Stimulated activated CD4-positive, alpha-beta T cell treated with anti-CD3 and anti-CD28 coated beads, TNF-alpha, amount 100 ng/mL, for 48 hours (primary cell): ENCODE measurements around the gene ABCG5.

Experiments
- DNase-seq, 3 donors: peaks; one replicate each; pipeline ENCODE4 v3.0.0-alpha.2; 2020; ENCODE audit warnings: low read depth in 3 of 3

The ABCG5 gene

GRCh38 chr2:43838560-43839267, at the start of gene ABCG5, which contains the start of gene ABCG8:
Gene ABCG5, minus strand, starts transcription at chr2:43838839. Its CDS starts 160 bp downstream, at chr2:43838679.
Gene ABCG8, plus strand, starts transcription at chr2:43838971. Its CDS starts 83 bp downstream, at chr2:43839054.
- DNase-seq = no peak

- no peak for DNase-seq
Measured at GRCh38 chr2:43887176-43887575, 48.5 kb upstream of the ABCG5 start.

- DNase-seq = no peak
Measured at GRCh38 chr2:43885132-43885632, 46.5 kb upstream of the ABCG5 start.

- no peak for DNase-seq
Measured at GRCh38 chr2:43884689-43885088, 46.0 kb upstream of the ABCG5 start.

GRCh38 chr2:43882312-43882711, 43.7 kb upstream of the ABCG5 start:
- DNase-seq = no peak

- no peak for DNase-seq
Measured at GRCh38 chr2:43880952-43881351, 42.3 kb upstream of the ABCG5 start.

- no peak for DNase-seq
Measured at GRCh38 chr2:43880471-43880870, 41.8 kb upstream of the ABCG5 start.

GRCh38 chr2:43879261-43879660, 40.6 kb upstream of the ABCG5 start:
- no peak for DNase-seq

- DNase-seq = peak; percentile 52 to 59 (median 56)
Measured at GRCh38 chr2:43877782-43878464, 39.3 kb upstream of the ABCG5 start.

- DNase-seq = no peak
Measured at GRCh38 chr2:43874776-43875451, 36.3 kb upstream of the ABCG5 start.

- DNase-seq = no peak
Measured at GRCh38 chr2:43872151-43872550, 33.5 kb upstream of the ABCG5 start.

- DNase-seq = no peak
Measured at GRCh38 chr2:43855292-43855691, 16.7 kb upstream of the ABCG5 start.

GRCh38 chr2:43854671-43855070, 16.0 kb upstream of the ABCG5 start:
- no peak for DNase-seq

- DNase-seq = no peak
Measured at GRCh38 chr2:43853141-43854081, 14.8 kb upstream of the ABCG5 start.

GRCh38 chr2:43852196-43852730, 13.6 kb upstream of the ABCG5 start:
- no peak for DNase-seq

GRCh38 chr2:43851011-43851980, 12.7 kb upstream of the ABCG5 start:
- no peak for DNase-seq

- DNase-seq = no peak
Measured at GRCh38 chr2:43848214-43848613, 9.6 kb upstream of the ABCG5 start.

- DNase-seq = no peak
Measured at GRCh38 chr2:43846140-43846793, 7.6 kb upstream of the ABCG5 start.

- DNase-seq = no peak
Measured at GRCh38 chr2:43845181-43845580, 6.5 kb upstream of the ABCG5 start.
